H1 (cell line): ENCODE results near the gene STIL. TPM values are rescaled to one million over a fixed set of nuclear protein-coding genes. Genes with fewer than 3 reads are reported as not detected.

ENCODE experiments used
- CTCF ChIA-PET: fragments of 300-600 bp; sonication (Branson Sonifier 250); formaldehyde crosslinking; loops from one replicate; lab custom pipeline; 2021; ENCODE audit not compliant: partially characterized antibody; lab: Charles Lee
- POLR2A ChIA-PET: fragments of 300-600 bp; sonication (Branson Sonifier 250); formaldehyde crosslinking; loops from one replicate; lab custom pipeline; 2021; ENCODE audit warnings: inconsistent platforms; ENCODE audit not compliant: partially characterized antibody; lab: Charles Lee
- DNase-seq, 2 experiments: peaks; one replicate each; pipeline versions ENCODE4 v3.0.0 to v3.0.0-alpha.2; 2010 to 2022; ENCODE audit warnings: low spot score in 2 of 2, low read depth in 1 of 2, mixed read lengths in 1 of 2
- FAIRE-seq: peaks from 2 replicates; lab custom pipeline; 2011; peaks lifted over from hg19 to GRCh38; lab: Jason Lieb, UNC
- H2AFZ ChIP-seq: 2 replicates; pipeline ENCODE4 v1.8.1; 2012; ENCODE audit warnings: low read length, inconsistent platforms
- H2AK5ac ChIP-seq: 2 replicates; pipeline ENCODE4 v1.6.1; 2013; ENCODE audit warnings: low read depth, low read length
- H2BK120ac ChIP-seq: replicated peaks from 2 replicates; pipeline ENCODE3; 2013; ENCODE audit warnings: low read depth, low read length, inconsistent platforms
- H2BK12ac ChIP-seq: 2 replicates; pipeline ENCODE4 v1.6.1; 2013; ENCODE audit warnings: low read depth, low read length
- H2BK15ac ChIP-seq: 2 replicates; pipeline ENCODE4 v1.6.1; 2013; ENCODE audit warnings: low read length
- H2BK20ac ChIP-seq: 2 replicates; pipeline ENCODE4 v1.6.1; 2013; ENCODE audit warnings: low read length
- H2BK5ac ChIP-seq: 2 replicates; pipeline ENCODE4 v1.6.1; 2013; ENCODE audit warnings: low read depth, low read length
- H3K14ac ChIP-seq: 2 replicates; pipeline ENCODE4 v1.6.1; 2013; ENCODE audit warnings: inconsistent platforms; ENCODE audit not compliant: insufficient read length
- H3K18ac ChIP-seq: 2 replicates; pipeline ENCODE4 v1.6.1; 2013; ENCODE audit warnings: low read length; ENCODE audit errors: extremely low read depth
- H3K23ac ChIP-seq: 2 replicates; pipeline ENCODE4 v1.6.1; 2013; ENCODE audit warnings: inconsistent platforms; ENCODE audit not compliant: insufficient read length
- H3K23me2 ChIP-seq: 2 replicates; pipeline ENCODE4 v1.6.1; 2013; ENCODE audit warnings: low read depth, low read length
- H3K27ac ChIP-seq: 2 replicates; pipeline ENCODE4 v1.6.1; 2011; ENCODE audit warnings: low read depth, low read length, inconsistent platforms
- H3K27me3 ChIP-seq, 4 experiments: replicated peaks in 1 of 4; 1 replicate in 1 of 4; 2 replicates in 3 of 4; pipeline versions ENCODE4 v1.6.1 to v1.8.1; 2011 to 2013; ENCODE audit warnings: low read length in 3 of 4, mild to moderate bottlenecking in 3 of 4, inconsistent platforms in 2 of 4, mixed read lengths in 2 of 4, moderate library complexity in 1 of 4; ENCODE audit not compliant: control insufficient read depth in 3 of 4, insufficient read depth in 3 of 4; ENCODE audit errors: extremely low read depth in 1 of 4
- H3K36me3 ChIP-seq, 4 experiments: 2 replicates each; pipeline versions ENCODE4 v1.6.1 to v1.8.1; 2011 to 2013; ENCODE audit warnings: mild to moderate bottlenecking in 4 of 4, low read length in 3 of 4, moderate library complexity in 2 of 4, control low read depth in 1 of 4, inconsistent platforms in 1 of 4; ENCODE audit not compliant: insufficient read depth in 4 of 4, control insufficient read depth in 2 of 4
- H3K4ac ChIP-seq: replicated peaks from 2 replicates; pipeline ENCODE3; 2013; ENCODE audit warnings: low read length, low read depth, mixed read lengths, inconsistent platforms; ENCODE audit not compliant: insufficient read length
- H3K4me1 ChIP-seq, 4 experiments: replicated peaks in 1 of 4; 1 replicate in 1 of 4; 2 replicates in 3 of 4; pipeline versions ENCODE4 v1.6.1 to v1.8.1; 2011 to 2013; ENCODE audit warnings: low read length in 3 of 4, inconsistent platforms in 2 of 4, mixed read lengths in 1 of 4; ENCODE audit not compliant: insufficient read depth in 4 of 4, control insufficient read depth in 3 of 4
- H3K4me2 ChIP-seq, 2 experiments: 2 replicates each; pipeline versions ENCODE4 v1.6.1 to v1.8.1; 2011 to 2013; ENCODE audit warnings: low read depth in 2 of 2, low read length in 2 of 2, control low read depth in 1 of 2, inconsistent platforms in 1 of 2, mild to moderate bottlenecking in 1 of 2; ENCODE audit not compliant: insufficient read depth in 1 of 2
- H3K4me3 ChIP-seq, 4 experiments: fragments of 200-600, 300-600 bp in 1 of 4; sonication (generic), shearing (Covaris generic), sonication (Bioruptor Twin) in 1 of 4; 2 replicates each; pipeline versions ENCODE4 v1.5.1 to v1.8.1; 2011 to 2016; ENCODE audit warnings: low read length in 4 of 4, low read depth in 3 of 4, control low read depth in 2 of 4, inconsistent platforms in 2 of 4, mild to moderate bottlenecking in 2 of 4, mixed read lengths in 1 of 4, moderate library complexity in 1 of 4; ENCODE audit not compliant: insufficient read depth in 2 of 4; ENCODE audit errors: extremely low read depth in 1 of 4
- H3K56ac ChIP-seq: replicated peaks from 2 replicates; pipeline ENCODE3; 2013; ENCODE audit warnings: low read depth, mild to moderate bottlenecking, mixed read lengths, low read length, inconsistent platforms; ENCODE audit not compliant: insufficient read length
- H3K79me1 ChIP-seq: 2 replicates; pipeline ENCODE4 v1.6.1; 2013; ENCODE audit warnings: low read depth, low read length, control low read depth
- H3K79me2 ChIP-seq, 2 experiments: 2 replicates each; pipeline versions ENCODE4 v1.6.1 to v1.8.1; 2012 to 2013; ENCODE audit warnings: low read length in 2 of 2, mild to moderate bottlenecking in 2 of 2, inconsistent platforms in 1 of 2; ENCODE audit not compliant: insufficient read depth in 2 of 2, control insufficient read depth in 1 of 2
- H3K9ac ChIP-seq, 4 experiments: replicated peaks in 1 of 4; 1 replicate in 1 of 4; 2 replicates in 3 of 4; pipeline versions ENCODE4 v1.6.1 to v1.8.1; 2011 to 2013; ENCODE audit warnings: low read depth in 3 of 4, low read length in 3 of 4, control low read depth in 2 of 4, mild to moderate bottlenecking in 2 of 4, moderate library complexity in 2 of 4, inconsistent platforms in 1 of 4; ENCODE audit errors: extremely low read depth in 1 of 4
- H3K9me3 ChIP-seq, 2 experiments: 2 replicates each; pipeline versions ENCODE4 v1.6.1 to v1.8.1; 2012 to 2013; ENCODE audit warnings: mild to moderate bottlenecking in 2 of 2, moderate library complexity in 2 of 2, control low read depth in 1 of 2, inconsistent platforms in 1 of 2, low read depth in 1 of 2, low read length in 1 of 2, mixed read lengths in 1 of 2; ENCODE audit not compliant: insufficient read depth in 2 of 2
- H4K20me1 ChIP-seq, 2 experiments: replicated peaks in 1 of 2; 2 replicates each; pipeline versions ENCODE3 to v1.8.1; 2011 to 2013; ENCODE audit warnings: inconsistent platforms in 2 of 2, low read length in 2 of 2, mild to moderate bottlenecking in 1 of 2; ENCODE audit not compliant: insufficient read depth in 2 of 2, control insufficient read depth in 1 of 2
- H4K5ac ChIP-seq: 2 replicates; pipeline ENCODE4 v1.6.1; 2013; ENCODE audit warnings: low read length, low read depth, mixed read lengths, inconsistent platforms; ENCODE audit not compliant: insufficient read length
- H4K8ac ChIP-seq: 2 replicates; pipeline ENCODE4 v1.8.0; 2013; ENCODE audit warnings: mild to moderate bottlenecking, moderate library complexity, low read length, inconsistent platforms; ENCODE audit not compliant: insufficient read depth; ENCODE audit errors: extremely low read depth
- H4K91ac ChIP-seq: replicated peaks from 2 replicates; pipeline ENCODE3; 2013; ENCODE audit warnings: low read length, mixed read lengths, inconsistent platforms; ENCODE audit not compliant: insufficient read length
- ATF2 ChIP-seq: IDR thresholded peaks from 2 replicates; pipeline ENCODE4 v1.6.1; 2012; ENCODE audit warnings: low read length, inconsistent platforms
- CBX8 ChIP-seq: fragments of 300-800, 300-1000 bp; sonication (generic); IDR thresholded peaks from 2 replicates; pipeline ENCODE4 v1.7.1; 2016; ENCODE audit warnings: low read depth, low read length, borderline replicate concordance
- CTBP2 ChIP-seq: IDR thresholded peaks from 2 replicates; pipeline ENCODE4 v1.7.0; 2011; ENCODE audit warnings: borderline replicate concordance, mild to moderate bottlenecking, moderate library complexity, mixed read lengths, low read length; ENCODE audit not compliant: insufficient read depth, insufficient read length
- JUN ChIP-seq: IDR thresholded peaks from 2 replicates; pipeline ENCODE4 v1.6.1; 2011; ENCODE audit warnings: low read depth, mild to moderate bottlenecking, improper control_type of control experiment, low read length
- MAFK ChIP-seq: IDR thresholded peaks from 2 replicates; pipeline ENCODE4 v1.6.1; 2012; ENCODE audit warnings: low read depth, mild to moderate bottlenecking, improper control_type of control experiment, low read length
- RFX5 ChIP-seq: IDR thresholded peaks from 2 replicates; pipeline ENCODE4 v1.6.1; 2011; ENCODE audit warnings: low read depth, low read length, improper control_type of control experiment, borderline replicate concordance
- SIRT6 ChIP-seq: IDR thresholded peaks from one replicate; pipeline ENCODE4 v1.7.1; 2012; ENCODE audit warnings: low read length, inconsistent platforms
- SP1 ChIP-seq: IDR thresholded peaks from 2 replicates; pipeline ENCODE4 v1.6.1; 2011; ENCODE audit warnings: low read depth, low read length
- SP2 ChIP-seq: IDR thresholded peaks from 2 replicates; pipeline ENCODE4 v1.6.1; 2012; ENCODE audit warnings: mild to moderate bottlenecking, low read length, inconsistent platforms
- SP4 ChIP-seq: IDR thresholded peaks from 2 replicates; pipeline ENCODE4 v1.6.1; 2012; ENCODE audit warnings: low read length, inconsistent platforms
- TBP ChIP-seq: IDR thresholded peaks from 2 replicates; pipeline ENCODE4 v1.6.1; 2011; ENCODE audit warnings: low read depth, low read length, improper control_type of control experiment
- TEAD4 ChIP-seq: IDR thresholded peaks from 2 replicates; pipeline ENCODE4 v1.6.1; 2012; ENCODE audit warnings: low read depth, low read length, inconsistent platforms, mixed read lengths
- WGBS, 2 experiments: shearing (Covaris generic) in 1 of 2; methylation state at CpG; one replicate each; pipeline versions ENCODE4 v1.1.6 to v1.1.7; 2013 to 2015; ENCODE audit warnings: low lambda C conversion rate in 2 of 2, mixed read lengths in 2 of 2, inconsistent platforms in 1 of 2, low coverage in 1 of 2, missing lambda C conversion rate in 1 of 2; ENCODE audit not compliant: insufficient replicate concordance in 2 of 2, insufficient coverage in 1 of 2, insufficient read length in 1 of 2; ENCODE audit errors: extremely low coverage in 1 of 2, missing lambda C conversion rate in 1 of 2; 5-methylcytosine and 5-hydroxymethylcytosine counted together
- polyA plus RNA-seq, 7 experiments: library from polyadenylated mRNA; depleted of rRNA in 3 of 7; stranded (reverse) in 5 of 7; unstranded in 2 of 7; fragments of >200 nt in 5 of 7; fragments of 200-250 nt in 2 of 7; gene quantifications; 1 replicate in 5 of 7; 2 replicates in 1 of 7; 4 replicates in 1 of 7; pipeline versions ENCODE4 v1.2.1 to v1.2.3, GENCODE V29; 2011 to 2013; ENCODE audit warnings: missing spikeins in 2 of 7, mixed read lengths in 2 of 7
- total RNA-seq: library from RNA; stranded (reverse); fragmentation: NEBNext Ultra II Directional; extraction: Animal tissue kit (Norgen Biotek cat#: 25700); gene quantifications from 2 replicates; pipeline ENCODE4 v1.2.1, GENCODE V29; 2021
- TF ChIP-seq, protein P1 (sequence below): IDR thresholded peaks from 2 replicates; pipeline ENCODE4 v1.6.1; 2011; ENCODE audit warnings: low read depth, mild to moderate bottlenecking, low read length; ENCODE audit not compliant: insufficient read depth

The STIL gene
- total and polyA plus RNA-seq, 2 of the 8 experiments (the other 6 are each of a cell fraction or from before 2014, with no cell fraction given), result 13.6 to 25.1 TPM

DNA sequence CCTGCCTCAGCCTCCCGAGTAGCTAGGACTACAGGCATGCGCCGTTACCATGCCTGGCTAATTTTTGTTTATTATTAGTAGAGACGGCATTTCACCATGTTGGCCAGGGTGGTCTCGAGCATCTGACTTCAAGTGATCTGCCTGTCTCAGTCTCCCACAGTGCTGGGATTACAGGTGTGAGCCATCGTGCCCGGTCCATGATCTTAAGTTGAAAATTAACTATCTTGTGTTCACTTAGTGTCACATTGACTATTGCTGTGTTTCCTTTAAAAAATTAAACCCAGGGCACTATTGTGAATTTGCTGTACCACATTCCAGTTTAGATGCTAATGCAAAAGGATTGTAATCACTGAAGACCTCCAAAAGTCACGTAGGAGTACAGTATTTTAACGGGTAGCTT, 33.8 kb upstream of the STIL start:
- no peak overlapping the region for H2BK5ac ChIP-seq
- no peaks in the 10 kb centered on the region for H3K79me2 ChIP-seq
- no peak overlapping the region for H3K4me2 ChIP-seq
- no peaks in the 10 kb centered on the region for H3K36me3 ChIP-seq
- no peak overlapping the region for H3K4ac ChIP-seq
- no peak overlapping the region for H3K14ac ChIP-seq
- no peak overlapping the region for H3K9ac ChIP-seq
- no peak overlapping the region for H2AFZ ChIP-seq
- H3K23ac ChIP-seq, result no peak overlapping the region
- no peak overlapping the region for H4K8ac ChIP-seq
- no peak overlapping the region for H3K4me3 ChIP-seq
- no peaks in the 10 kb centered on the region for H3K4me1 ChIP-seq
- H3K18ac ChIP-seq, result no peak overlapping the region
- CTCF ChIA-PET, result interaction anchor here (1.4 kb wide), 1 partner anchor 9 kb away, joined by 5 read pairs; no protein-coding TSS in a partner anchor
- H3K27ac ChIP-seq, result no peak overlapping the region
- no peaks in the 10 kb centered on the region for H4K20me1 ChIP-seq
- H3K9me3 ChIP-seq, result no peaks in the 10 kb centered on the region
- H4K91ac ChIP-seq, result no peak overlapping the region
- POLR2A ChIA-PET, result no interaction called here
- FAIRE-seq (no peak), DNase-seq (no peak)
- WGBS, 2 experiments, result 93% methylated on average over 9 of the region's 9 CpGs; no CpG with 5 or more reads in 1 of the 2 experiments
- H4K5ac ChIP-seq, result no peak overlapping the region
- no peak overlapping the region for H2BK12ac ChIP-seq
- H3K27me3 ChIP-seq, result no peaks in the 10 kb centered on the region
- no peaks in the 10 kb centered on the region for H3K23me2 ChIP-seq
- H3K79me1 ChIP-seq, result no peaks in the 10 kb centered on the region
- H2BK20ac ChIP-seq, result no peak overlapping the region
- H3K56ac ChIP-seq, result no peak overlapping the region
- H2BK15ac ChIP-seq, result no peak overlapping the region
- no peak overlapping the region for H2BK120ac ChIP-seq
- no peak overlapping the region for H2AK5ac ChIP-seq
- TF ChIP-seq TBP (no peak), RFX5 (no peak), SIRT6 (no peak), MAFK (no peak), SP2 (no peak), JUN (no peak), CTBP2 (no peak), CBX8 (no peak), SP4 (no peak), ATF2 (no peak), TEAD4 (no peak), SP1 (no peak)
- TF ChIP-seq, protein P1, sequence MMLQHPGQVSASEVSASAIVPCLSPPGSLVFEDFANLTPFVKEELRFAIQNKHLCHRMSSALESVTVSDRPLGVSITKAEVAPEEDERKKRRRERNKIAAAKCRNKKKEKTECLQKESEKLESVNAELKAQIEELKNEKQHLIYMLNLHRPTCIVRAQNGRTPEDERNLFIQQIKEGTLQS, result no peak
